Raji (cell line): ENCODE measurements around the gene IPO4.

ENCODE experiments used
- POLR2A ChIP-seq: IDR thresholded peaks from 2 replicates; pipeline ENCODE4 v1.6.1; 2011; ENCODE audit warnings: low read depth, low read length, control low read depth; ENCODE audit not compliant: insufficient read depth

Gene IPO4

DNA sequence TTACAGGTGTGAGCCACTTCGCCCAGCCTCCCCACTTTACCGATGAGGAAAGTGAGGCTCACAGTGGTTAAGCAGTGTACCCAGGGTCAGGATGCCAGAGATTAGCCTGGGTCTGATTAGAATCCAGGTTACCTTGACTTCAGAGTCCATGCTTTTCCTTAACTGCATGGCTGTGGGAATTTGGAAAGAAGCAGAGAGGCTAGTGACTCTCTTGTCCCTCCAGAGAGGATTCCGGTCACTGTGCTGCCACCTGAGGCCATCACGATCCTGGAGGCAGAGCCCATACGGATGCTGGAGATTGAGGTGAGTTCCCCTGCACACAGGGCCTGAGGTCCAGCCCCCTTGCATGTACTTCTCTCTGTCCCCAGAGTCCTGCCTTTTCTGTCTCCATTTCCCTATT, 12.0 kb downstream of the IPO4 start:
- TF ChIP-seq POLR2A = no peak

DNA sequence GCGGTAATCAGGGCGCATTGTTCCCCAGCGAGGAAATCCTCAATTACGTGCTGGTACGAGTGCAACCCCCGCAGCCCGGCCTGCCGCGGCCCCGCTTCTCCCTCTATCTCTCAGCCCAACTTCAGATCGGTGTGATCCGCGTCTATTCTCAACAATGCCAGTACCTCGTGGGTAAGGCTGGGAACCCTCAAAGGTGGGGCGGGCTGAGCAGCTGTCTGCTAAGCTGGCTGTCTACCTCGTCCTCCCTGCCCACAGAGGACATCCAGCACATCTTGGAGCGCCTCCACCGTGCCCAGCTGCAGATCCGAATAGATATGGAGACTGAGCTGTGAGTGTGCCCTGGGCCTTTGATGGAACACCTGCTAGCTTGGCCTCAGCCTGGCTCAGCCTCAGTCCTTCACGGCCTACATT, 15.7 kb downstream of the IPO4 start:
- TF ChIP-seq POLR2A = no peak

DNA sequence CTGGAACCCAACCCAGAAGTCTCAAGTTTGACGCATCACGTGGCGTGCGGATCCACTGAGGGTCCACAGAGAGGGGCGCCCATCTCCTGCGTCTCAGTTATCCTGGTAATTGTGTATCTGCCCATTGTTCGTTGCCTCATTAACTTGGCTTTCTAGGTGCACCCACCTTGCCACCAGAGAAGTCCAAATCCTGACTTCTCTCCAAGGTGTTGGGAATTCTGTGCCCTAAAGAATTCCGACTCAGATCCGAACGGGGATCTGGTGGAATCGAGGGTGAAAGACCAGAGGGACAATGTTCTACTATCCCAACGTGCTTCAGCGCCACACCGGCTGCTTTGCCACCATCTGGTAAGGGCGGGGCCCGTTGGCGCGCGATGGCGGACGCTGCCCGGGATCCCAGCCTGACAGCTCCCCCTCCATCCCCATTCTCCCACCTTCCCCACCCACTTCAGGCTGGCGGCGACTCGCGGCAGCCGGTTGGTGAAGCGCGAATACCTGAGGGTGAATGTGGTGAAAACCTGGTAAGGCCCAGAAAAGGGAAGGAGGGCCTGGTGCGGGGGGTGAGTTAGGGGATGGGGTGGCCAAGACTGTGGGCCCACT, 16.3 kb downstream of the IPO4 start:
- TF ChIP-seq POLR2A = no peak

DNA sequence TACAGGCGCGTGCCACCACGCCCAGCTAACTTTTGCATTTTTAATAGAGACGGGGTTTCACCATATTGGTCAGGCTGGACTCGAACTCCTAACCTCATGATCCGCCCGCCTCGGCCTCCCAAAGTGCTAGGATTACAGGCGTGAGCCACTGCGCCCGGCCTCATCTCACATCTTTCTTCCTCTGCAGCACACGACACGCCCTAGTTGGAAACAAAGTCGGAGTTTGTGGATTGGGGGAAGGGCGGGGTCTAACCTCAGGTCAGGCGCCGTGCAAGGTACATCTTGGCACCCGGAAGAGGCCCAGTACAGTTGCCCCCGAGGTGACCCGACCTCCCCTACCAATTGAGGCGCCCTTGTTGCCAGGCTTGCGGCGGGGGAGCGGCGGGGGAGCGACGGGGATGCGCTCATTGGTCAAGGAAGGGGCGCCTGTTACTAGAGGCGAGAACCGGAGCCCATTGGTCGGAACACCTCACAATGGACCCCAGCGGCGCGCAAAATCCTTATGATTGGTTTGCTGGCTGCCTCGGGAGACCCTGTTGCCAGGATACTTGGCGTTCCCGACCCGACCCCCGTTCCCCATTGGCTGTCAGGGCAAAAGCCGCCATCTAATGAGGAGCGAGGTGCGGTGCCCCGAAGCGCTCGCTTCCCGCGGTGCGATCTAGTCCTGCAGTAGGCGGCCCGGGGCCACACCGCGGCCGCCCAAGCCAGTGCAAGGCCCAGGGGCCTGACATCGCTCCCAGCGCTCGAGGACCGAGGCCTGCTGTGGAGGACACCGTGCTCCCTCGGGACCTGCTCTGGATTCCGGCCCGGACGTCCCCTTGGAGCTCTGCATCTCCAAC, 17.0 kb downstream of the IPO4 start, which contains the start of gene REC8:
Gene REC8, plus strand, starts transcription at position 659 of the 839 bp plus-strand sequence. CDS start 473 bp downstream, outside the sequence.
- TF ChIP-seq POLR2A = peak; percentile 55; the same call in 1 of the 2 replicates

DNA sequence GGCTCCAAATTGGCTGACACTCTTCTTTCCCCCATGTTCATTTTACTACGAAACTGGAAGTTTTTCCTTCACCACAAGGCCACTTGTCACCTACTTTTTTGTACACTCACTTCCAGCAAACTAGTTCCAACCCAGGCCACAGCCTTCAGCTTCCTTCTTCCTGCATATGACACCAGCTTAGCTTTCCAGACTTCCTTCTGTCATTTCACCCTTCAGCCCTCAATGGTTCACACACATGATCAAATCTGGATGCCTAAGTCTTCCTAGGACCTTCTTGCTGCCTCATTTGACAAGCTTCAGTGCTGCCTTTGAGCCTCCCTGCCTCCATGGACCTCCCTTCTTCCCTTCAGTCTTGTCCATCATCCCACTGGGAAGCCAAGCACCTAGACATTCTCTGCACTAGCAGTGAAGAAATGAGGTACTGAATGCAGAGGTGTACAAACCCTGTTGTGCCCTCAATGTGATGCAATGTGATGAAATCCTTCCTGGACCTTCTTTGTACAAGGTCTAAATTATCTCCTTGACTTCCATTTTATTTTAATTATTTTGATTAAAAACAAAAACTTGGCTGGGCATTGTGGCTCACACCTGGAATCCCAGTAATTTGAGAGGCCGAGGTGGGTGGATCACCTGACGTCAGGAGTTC, 21.0 kb downstream of the IPO4 start:
- no peak for TF ChIP-seq POLR2A

DNA sequence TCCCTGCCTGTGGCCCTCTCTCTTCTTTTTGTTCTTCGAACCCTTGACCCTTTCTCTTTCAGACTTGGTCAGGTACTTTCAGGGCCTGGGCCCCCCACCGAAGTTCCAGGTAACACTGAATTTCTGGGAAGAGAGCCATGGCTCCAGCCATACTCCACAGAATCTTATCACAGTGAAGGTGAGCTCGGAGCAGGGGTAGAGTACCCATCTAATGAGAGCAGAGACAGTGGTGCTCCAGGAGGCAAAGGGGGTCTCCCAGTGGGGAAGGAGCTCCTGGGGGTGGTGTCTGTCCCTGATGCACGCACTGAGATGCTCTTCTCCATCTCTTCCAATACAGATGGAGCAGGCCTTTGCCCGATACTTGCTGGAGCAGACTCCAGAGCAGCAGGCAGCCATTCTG, 22.8 kb downstream of the IPO4 start:
- no peak for TF ChIP-seq POLR2A

DNA sequence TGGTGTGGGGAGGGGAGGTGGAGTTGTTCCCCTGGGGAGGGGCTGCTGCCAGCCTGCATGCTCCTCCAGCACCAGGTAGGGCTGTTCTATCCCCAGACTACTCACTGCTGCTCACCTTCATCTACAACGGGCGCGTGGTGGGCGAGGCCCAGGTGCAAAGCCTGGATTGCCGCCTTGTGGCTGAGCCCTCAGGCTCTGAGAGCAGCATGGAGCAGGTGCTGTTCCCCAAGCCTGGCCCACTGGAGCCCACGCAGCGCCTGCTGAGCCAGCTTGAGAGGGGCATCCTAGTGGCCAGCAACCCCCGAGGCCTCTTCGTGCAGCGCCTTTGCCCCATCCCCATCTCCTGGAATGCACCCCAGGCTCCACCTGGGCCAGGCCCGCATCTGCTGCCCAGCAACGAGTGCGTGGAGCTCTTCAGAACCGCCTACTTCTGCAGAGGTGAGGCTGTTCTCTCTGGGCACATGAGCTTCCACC, 24.1 kb downstream of the IPO4 start:
- TF ChIP-seq POLR2A = no peak

DNA sequence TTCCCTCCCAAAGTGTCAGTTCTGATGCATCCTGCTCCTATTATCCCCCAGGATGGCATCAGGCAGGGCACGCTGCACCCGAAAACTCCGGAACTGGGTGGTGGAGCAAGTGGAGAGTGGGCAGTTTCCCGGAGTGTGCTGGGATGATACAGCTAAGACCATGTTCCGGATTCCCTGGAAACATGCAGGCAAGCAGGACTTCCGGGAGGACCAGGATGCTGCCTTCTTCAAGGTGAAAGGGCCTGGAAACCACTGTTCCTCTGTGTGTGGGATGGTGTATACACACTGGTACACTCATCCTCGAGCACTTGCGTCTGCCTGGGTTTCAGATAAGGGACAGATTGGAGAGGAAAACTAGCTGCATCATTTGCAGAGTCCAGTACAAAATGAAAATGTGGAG, 26.5 kb downstream of the IPO4 start:
- TF ChIP-seq POLR2A = no peak

DNA sequence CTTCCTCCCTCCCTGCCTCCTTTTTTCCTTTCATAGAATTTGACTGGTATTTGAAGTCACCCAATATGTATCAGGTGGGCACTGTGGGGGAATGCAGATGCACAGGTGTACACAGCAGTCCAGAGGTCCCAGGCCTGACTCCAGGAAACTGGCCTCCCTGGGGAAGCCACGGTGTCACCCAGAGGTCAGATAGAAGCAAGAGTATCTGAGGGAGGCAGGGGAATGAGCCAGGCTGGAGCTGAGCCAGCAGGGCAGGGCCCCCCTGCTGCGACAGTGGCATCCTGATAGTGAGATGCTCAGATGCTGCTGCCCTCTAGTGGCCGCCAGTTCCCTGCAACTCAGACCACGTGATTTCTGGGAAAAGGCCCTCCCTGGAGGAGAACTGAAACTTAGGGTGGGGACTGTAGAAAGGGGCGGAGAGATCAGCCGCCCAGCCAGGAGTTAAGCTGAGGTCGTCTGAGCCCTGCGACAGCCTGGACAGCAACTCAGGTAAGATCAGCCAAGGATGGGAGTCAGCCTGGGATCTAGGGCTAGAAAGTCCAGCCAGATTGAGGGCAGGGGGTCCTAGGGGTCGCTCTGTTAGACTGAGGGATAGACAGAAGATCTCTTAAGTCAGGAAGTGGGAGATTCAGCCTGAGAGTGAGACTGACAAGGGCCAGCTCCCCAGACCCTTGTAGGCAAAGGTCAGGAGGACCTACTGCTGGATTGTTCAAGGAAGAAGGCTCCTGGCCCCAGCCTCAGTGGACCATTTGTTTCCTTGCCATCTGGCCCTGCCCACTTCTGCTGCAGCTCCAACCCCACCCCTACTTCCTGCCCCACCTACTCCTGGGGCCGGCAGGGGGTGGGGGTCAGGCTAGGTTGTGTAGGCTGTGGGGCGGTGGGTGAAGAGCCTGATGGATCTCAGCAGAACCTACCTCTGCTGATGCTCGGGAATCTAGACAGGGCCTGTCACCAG, 27.5 kb downstream of the IPO4 start, which contains the start of gene IRF9:
Gene IRF9, plus strand, starts transcription at position 416 of the 955 bp plus-strand sequence. CDS start 880 bp downstream, outside the sequence.
- TF ChIP-seq POLR2A = peak; percentile 71

DNA sequence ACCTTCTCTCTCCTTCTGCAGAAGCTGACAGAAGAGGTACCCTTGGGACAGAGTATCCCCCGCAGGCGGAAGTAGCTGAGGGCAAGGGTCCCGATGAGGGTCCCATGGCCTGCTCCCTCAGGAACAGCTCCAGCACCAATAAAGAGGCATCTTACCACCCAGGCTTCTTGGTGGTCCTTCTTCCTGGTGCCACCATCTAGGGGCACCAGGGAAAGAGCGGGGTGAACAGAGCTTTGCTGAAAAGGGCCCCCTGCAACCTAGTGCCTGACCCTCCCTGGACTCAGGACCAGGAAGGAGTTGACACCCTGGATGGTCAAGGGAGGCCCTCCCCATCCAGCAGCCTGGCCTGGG, 28.1 kb downstream of the IPO4 start:
- no peak for TF ChIP-seq POLR2A

DNA sequence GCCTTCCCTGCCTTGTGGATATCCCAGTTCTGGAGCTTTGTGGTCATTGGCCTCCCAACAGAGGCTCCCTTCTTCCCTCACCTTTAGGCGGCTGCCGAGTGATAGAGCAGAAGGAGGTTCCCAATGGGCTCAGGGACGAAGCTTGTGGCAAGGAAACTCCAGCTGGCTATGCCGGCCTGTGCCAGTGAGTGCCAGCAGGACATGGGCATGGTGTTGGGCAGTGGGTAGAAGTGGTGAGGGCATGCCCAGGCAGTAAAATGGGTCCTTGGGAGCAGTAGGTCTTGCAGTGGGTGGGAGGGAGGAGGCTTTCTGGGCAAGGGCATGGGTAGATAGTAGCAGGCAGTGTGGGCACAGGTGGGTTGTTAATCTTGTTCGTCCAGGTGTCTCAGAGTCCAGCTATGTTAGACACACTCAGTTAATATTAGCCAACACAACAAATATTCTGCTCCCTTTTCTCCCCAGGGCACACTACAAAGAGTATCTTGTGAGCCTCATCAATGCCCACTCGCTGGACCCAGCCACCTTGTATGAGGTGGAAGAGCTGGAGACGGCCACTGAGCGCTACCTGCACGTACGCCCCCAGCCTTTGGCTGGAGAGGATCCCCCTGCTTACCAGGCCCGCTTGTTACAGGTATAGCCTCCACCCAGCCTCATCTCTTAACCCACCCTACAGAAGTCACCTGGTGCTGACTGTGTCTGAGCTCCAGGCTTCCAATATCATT, 28.7 kb downstream of the IPO4 start:
- TF ChIP-seq POLR2A = no peak

DNA sequence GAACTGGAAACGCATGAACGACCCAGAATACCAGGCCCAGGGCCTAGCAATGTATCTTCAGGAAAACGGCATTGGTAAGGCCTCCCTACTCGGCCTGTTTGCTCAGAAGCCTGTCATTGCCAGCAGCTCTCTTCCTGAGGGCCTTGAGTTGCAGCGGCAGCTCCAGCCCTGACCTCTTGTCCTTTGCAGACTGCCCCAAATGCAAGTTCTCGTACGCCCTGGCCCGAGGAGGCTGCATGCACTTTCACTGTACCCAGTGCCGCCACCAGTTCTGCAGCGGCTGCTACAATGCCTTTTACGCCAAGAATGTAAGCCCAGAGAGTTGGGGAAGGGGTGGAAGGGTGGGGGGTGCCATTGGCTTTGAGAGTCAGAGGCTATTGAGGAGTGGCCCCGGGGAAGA, 31.3 kb downstream of the IPO4 start:
- TF ChIP-seq POLR2A = no peak

DNA sequence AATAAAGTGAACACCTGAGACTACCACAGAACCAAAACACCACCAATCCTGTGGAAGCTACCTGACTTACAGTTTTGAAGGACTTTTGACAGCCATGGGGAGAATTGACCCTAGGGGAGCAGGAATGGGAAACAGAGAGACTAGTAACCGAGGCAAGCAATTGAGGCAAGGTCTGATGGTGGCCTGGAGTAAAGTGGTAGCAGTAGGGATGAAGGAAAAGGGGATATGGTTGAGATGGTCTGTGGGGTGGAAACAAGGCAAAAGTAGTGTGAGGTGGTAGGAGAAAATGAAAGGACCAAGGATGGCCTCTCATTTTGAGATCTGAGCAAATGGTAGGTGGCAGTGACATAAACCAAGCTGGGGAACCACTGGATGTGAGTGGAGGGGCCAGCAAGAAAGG, 31.8 kb downstream of the IPO4 start:
- no peak for TF ChIP-seq POLR2A

DNA sequence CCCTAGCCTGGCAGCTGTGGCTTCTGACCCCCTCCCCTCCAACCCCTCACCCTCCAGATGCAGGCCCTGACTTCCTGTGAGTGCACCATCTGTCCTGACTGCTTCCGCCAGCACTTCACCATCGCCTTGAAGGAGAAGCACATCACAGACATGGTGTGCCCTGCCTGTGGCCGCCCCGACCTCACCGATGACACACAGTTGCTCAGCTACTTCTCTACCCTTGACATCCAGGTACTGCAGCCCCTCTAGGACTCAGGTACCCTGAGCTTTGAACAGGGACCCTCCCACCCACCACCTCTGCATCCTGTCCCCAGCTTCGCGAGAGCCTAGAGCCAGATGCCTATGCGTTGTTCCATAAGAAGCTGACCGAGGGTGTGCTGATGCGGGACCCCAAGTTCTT, 33.5 kb downstream of the IPO4 start:
- TF ChIP-seq POLR2A = no peak

DNA sequence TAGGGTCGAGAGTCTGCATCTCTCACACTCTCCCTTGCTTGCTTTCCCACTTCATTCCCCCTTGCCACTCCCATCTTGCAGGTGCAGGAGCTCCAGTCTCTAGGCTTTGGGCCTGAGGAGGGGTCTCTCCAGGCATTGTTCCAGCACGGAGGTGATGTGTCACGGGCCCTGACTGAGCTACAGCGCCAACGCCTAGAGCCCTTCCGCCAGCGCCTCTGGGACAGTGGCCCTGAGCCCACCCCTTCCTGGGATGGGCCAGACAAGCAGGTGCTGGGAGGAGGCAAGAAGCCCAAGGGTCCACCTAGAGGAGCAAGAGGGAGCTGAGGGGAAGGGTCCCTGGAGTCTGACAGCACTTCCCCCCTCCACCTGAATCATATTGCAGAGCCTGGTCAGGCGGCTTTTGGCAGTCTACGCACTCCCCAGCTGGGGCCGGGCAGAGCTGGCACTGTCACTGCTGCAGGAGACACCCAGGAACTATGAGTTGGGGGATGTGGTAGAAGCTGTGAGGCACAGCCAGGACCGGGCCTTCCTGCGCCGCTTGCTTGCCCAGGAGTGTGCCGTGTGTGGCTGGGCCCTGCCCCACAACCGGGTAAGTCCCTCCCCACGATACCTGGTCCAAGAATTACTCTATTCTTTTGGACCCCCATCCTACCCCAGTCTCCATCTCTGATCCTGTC, 37.1 kb downstream of the IPO4 start:
- no peak for TF ChIP-seq POLR2A
